HG03097 (cell line): ENCODE results near the gene EIF3B.

Experiments used
- ATAC-seq: cut with Tn5 transposase; IDR thresholded peaks from one replicate; pipeline ENCODE4 v1.9.1; 2021; ENCODE audit not compliant: unreplicated experiment, low FRiP score

Gene EIF3B

GRCh38 chr7:2421943-2422310 is 67.3 kb downstream of the EIF3B start:
- no peak for ATAC-seq

- ATAC-seq, result no peak
These were observed 71.1 kb downstream of the EIF3B start for GRCh38 chr7:2425749-2426148.
